ENCODE results near the gene GHSR.

The GHSR gene

GRCh38 chr3:172415323-172415722, 32.9 kb downstream of the GHSR start:
- DNase-seq: no peak

- DNase-seq: no peak
Observed at GRCh38 chr3:172411478-172411947, 36.7 kb downstream of the GHSR start.

- no peak for DNase-seq
Observed at GRCh38 chr3:172410702-172411477, 37.4 kb downstream of the GHSR start.

- DNase-seq: no peak
Observed at GRCh38 chr3:172407872-172408271, 40.4 kb downstream of the GHSR start.

- no peak for DNase-seq
Observed at GRCh38 chr3:172405914-172406313, 42.3 kb downstream of the GHSR start.

GRCh38 chr3:172404237-172404962, 43.9 kb downstream of the GHSR start:
- no peak for DNase-seq

GRCh38 chr3:172402892-172403643, 45.2 kb downstream of the GHSR start:
- DNase-seq: no peak

GRCh38 chr3:172402090-172402489, 46.2 kb downstream of the GHSR start:
- no peak for DNase-seq

GRCh38 chr3:172398484-172398883, 49.8 kb downstream of the GHSR start:
- DNase-seq: no peak

GRCh38 chr3:172397716-172398405, 50.4 kb downstream of the GHSR start:
- DNase-seq: no peak

- no peak for DNase-seq
Observed at GRCh38 chr3:172396400-172396799, 51.9 kb downstream of the GHSR start.

- DNase-seq: no peak
Observed at GRCh38 chr3:172394692-172395091, 53.6 kb downstream of the GHSR start.

Measured in activated CD8-positive, alpha-beta memory T cell treated with anti-CD3 and anti-CD28 coated beads for 24 hours (primary cell).